ENCODE data around the gene RALGAPA1. TPM values are rescaled to one million over a fixed set of nuclear protein-coding genes. Genes with fewer than 3 reads are reported as not detected.

RALGAPA1 gene
- total RNA-seq, 1 donor from 2014 or later = 47.9 TPM

GRCh38 chr14:35495278-35495677 is 313.8 kb downstream of the RALGAPA1 start:
- peaks cover 16% of the 10 kb centered on the region for H3K9me3 Mint-ChIP-seq (ENCODE audit: unreplicated experiment)
- H3K4me1 Mint-ChIP-seq (ENCODE audit: unreplicated experiment) = no peaks in the 10 kb centered on the region
- no peak for DNase-seq (ENCODE audit: extremely low spot score, unreplicated experiment)
- TF ChIP-seq, protein P1, sequence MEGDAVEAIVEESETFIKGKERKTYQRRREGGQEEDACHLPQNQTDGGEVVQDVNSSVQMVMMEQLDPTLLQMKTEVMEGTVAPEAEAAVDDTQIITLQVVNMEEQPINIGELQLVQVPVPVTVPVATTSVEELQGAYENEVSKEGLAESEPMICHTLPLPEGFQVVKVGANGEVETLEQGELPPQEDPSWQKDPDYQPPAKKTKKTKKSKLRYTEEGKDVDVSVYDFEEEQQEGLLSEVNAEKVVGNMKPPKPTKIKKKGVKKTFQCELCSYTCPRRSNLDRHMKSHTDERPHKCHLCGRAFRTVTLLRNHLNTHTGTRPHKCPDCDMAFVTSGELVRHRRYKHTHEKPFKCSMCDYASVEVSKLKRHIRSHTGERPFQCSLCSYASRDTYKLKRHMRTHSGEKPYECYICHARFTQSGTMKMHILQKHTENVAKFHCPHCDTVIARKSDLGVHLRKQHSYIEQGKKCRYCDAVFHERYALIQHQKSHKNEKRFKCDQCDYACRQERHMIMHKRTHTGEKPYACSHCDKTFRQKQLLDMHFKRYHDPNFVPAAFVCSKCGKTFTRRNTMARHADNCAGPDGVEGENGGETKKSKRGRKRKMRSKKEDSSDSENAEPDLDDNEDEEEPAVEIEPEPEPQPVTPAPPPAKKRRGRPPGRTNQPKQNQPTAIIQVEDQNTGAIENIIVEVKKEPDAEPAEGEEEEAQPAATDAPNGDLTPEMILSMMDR (IDR thresholded peaks at IDR 0.05) = no peak
- H3K36me3 Mint-ChIP-seq (ENCODE audit: unreplicated experiment) = no peaks in the 10 kb centered on the region
- H3K27ac Mint-ChIP-seq (ENCODE audit: unreplicated experiment) = no peak overlapping the region
- peaks cover 20% of the 10 kb centered on the region for H3K27me3 Mint-ChIP-seq (ENCODE audit: unreplicated experiment)
- H3K4me3 Mint-ChIP-seq (ENCODE audit: unreplicated experiment) = no peak overlapping the region

DNA sequence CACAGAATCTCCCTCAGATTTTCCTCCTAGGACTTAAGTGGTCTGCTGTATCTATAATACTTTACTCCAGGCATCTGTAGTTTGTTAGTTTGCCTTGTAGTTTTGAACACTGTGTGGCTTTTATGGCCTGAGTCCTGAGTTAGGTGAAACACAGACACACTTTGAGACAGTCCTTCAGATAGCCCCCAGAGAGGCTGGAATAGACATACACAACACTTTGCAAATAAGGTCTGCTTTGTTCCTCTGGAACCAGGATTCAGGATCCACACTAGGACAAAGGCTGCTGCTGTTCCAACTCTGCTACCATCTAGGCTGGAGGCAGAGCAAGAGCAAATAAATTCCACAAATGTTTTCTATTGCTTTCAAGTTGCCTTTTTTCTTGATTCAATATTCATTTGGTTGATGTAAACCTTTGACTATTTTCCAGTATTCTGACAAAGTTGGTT is 316.5 kb downstream of the RALGAPA1 start:
- H3K27me3 Mint-ChIP-seq (ENCODE audit: unreplicated experiment) = peaks cover 6% of the 10 kb centered on the region
- TF ChIP-seq, protein P1 (IDR thresholded peaks at IDR 0.05) = no peak
- H3K36me3 Mint-ChIP-seq (ENCODE audit: unreplicated experiment) = no peaks in the 10 kb centered on the region
- no peak for DNase-seq (ENCODE audit: extremely low spot score, unreplicated experiment)
- H3K9me3 Mint-ChIP-seq (ENCODE audit: unreplicated experiment) = peaks cover 12% of the 10 kb centered on the region
- H3K4me3 Mint-ChIP-seq (ENCODE audit: unreplicated experiment) = no peak overlapping the region
- H3K4me1 Mint-ChIP-seq (ENCODE audit: unreplicated experiment) = no peaks in the 10 kb centered on the region
- H3K27ac Mint-ChIP-seq (ENCODE audit: unreplicated experiment) = no peak overlapping the region

Other genes with a start within 250 kb of the RALGAPA1 start
- gene BRMS1L, start 17.0 kb upstream of the RALGAPA1 start, total RNA-seq = 13.5 and 14.2 TPM in 2 replicates

Measured in osteocyte (in vitro differentiated cells).